GM12875 (cell line): ENCODE results near the gene LAMTOR2.

Experiments used
- H3K4me3 ChIP-seq: one replicate; pipeline ENCODE4 v1.5.1; 2011; ENCODE audit warnings: low read depth, low read length, control low read depth
- CTCF ChIP-seq: IDR thresholded peaks from 2 replicates; pipeline ENCODE4 v1.5.1; 2011; ENCODE audit warnings: low read depth, mild to moderate bottlenecking, control low read depth, inconsistent platforms, low read length, moderate library complexity, borderline replicate concordance; ENCODE audit not compliant: insufficient read depth

The LAMTOR2 gene

GRCh38 chr1:156091610-156092009 lies 37.0 kb downstream of the LAMTOR2 start:
- TF ChIP-seq CTCF = no peak
- H3K4me3 ChIP-seq = no peak overlapping the region

GRCh38 chr1:156095906-156096508 lies 41.4 kb downstream of the LAMTOR2 start:
- H3K4me3 ChIP-seq = no peak overlapping the region
- 0 out of 2 replicates have a peak, but pooled peaks have one; percentile 1 for TF ChIP-seq CTCF

GRCh38 chr1:156096640-156097391 lies 42.2 kb downstream of the LAMTOR2 start:
- TF ChIP-seq CTCF = peak; percentile 97
- H3K4me3 ChIP-seq = no peak overlapping the region

GRCh38 chr1:156097499-156098178 lies 43.1 kb downstream of the LAMTOR2 start:
- TF ChIP-seq CTCF = no peak
- no peak overlapping the region for H3K4me3 ChIP-seq

GRCh38 chr1:156098784-156099183 lies 44.2 kb downstream of the LAMTOR2 start:
- no peak overlapping the region for H3K4me3 ChIP-seq
- TF ChIP-seq CTCF = no peak

- H3K4me3 ChIP-seq = no peak overlapping the region
- TF ChIP-seq CTCF = no peak
Measured at GRCh38 chr1:156099282-156099681, 44.7 kb downstream of the LAMTOR2 start.
